ENCODE results near the gene TMEM63B. TPM values are rescaled to one million over a fixed set of nuclear protein-coding genes. Genes with fewer than 3 reads are reported as not detected.

The TMEM63B gene
- total and polyA plus RNA-seq, 8 donors: 5.5 to 90.6 (median 21.5) TPM

GRCh38 chr6:44133003-44133931 lies 5.9 kb downstream of the TMEM63B start:
- Histone ChIP-seq H3K4me3 (peak overlapping the region in 2 of 4 donors; percentile 17 to 31), H3K27ac (peak overlapping the region; percentile 30 to 50 (median 37)), H3K9me3 (no peaks in the 10 kb centered on the region), H3K4me1 (peaks cover 21 to 51% (median 38%) of the 10 kb centered on the region in 4 donors), H3K27me3 (no peaks in the 10 kb centered on the region), H3K36me3 (peaks cover 4 to 40% (median 40%) of the 10 kb centered on the region in 4 donors)
- 37 to 43% (median 39%) methylated on average over 9 of the region's 9 CpGs for WGBS, 5 donors
- peak; percentile 64 to 90 for DNase-seq
- intact Hi-C loops (cut with DNase I; ENCODE audit: low total_unique reads): no loop called here
- TF ChIP-seq POLR2AphosphoS5 (IDR thresholded peaks at IDR 0.05) (peak in 1 of 3 donors; percentile 63), CTCF (IDR thresholded peaks at IDR 0.05) (no peak)

GRCh38 chr6:44133981-44134711 lies 6.8 kb downstream of the TMEM63B start:
- Histone ChIP-seq H3K9me3 (no peaks in the 10 kb centered on the region), H3K27ac (peak overlapping the region in 4 of 5 donors; percentile 30 to 50 (median 44)), H3K27me3 (no peaks in the 10 kb centered on the region), H3K4me1 (peaks cover 14 to 42% (median 30%) of the 10 kb centered on the region in 4 donors), H3K4me3 (no peak overlapping the region), H3K36me3 (peaks cover 10 to 49% (median 48%) of the 10 kb centered on the region in 4 donors)
- intact Hi-C loops (cut with DNase I; ENCODE audit: low total_unique reads): no loop called here
- 79 to 85% (median 83%) methylated on average over 10 to 12 of the region's 12 CpGs for WGBS, 5 donors
- TF ChIP-seq POLR2A (IDR thresholded peaks at IDR 0.05) (no peak), CTCF (IDR thresholded peaks at IDR 0.05) (no peak), EP300 (IDR thresholded peaks at IDR 0.05) (no peak), POLR2AphosphoS5 (IDR thresholded peaks at IDR 0.05) (no peak)
- no peak for DNase-seq

GRCh38 chr6:44135173-44135758 lies 7.9 kb downstream of the TMEM63B start:
- intact Hi-C loops (cut with DNase I; ENCODE audit: low total_unique reads): no loop called here
- Histone ChIP-seq H3K27ac (no peak overlapping the region), H3K9me3 (no peaks in the 10 kb centered on the region), H3K27me3 (no peaks in the 10 kb centered on the region), H3K36me3 (peaks cover 18 to 60% (median 60%) of the 10 kb centered on the region in 4 donors), H3K4me3 (no peak overlapping the region), H3K4me1 (peaks cover 14 to 35% (median 27%) of the 10 kb centered on the region in 4 donors)
- no peak for TF ChIP-seq POLR2AphosphoS5 (IDR thresholded peaks at IDR 0.05)
- TF ChIP-seq CTCF (IDR thresholded peaks at IDR 0.05): no peak
- no peak for TF ChIP-seq EP300 (IDR thresholded peaks at IDR 0.05)
- no peak for TF ChIP-seq POLR2A (IDR thresholded peaks at IDR 0.05)
- no peak for DNase-seq
- 81 to 90% (median 88%) methylated on average over 10 of the region's 10 CpGs for WGBS, 5 donors

- Histone ChIP-seq H3K36me3 (peaks cover 20 to 67% (median 66%) of the 10 kb centered on the region in 4 donors), H3K4me1 (peaks cover 14 to 35% (median 27%) of the 10 kb centered on the region in 4 donors), H3K4me3 (no peak overlapping the region), H3K27ac (no peak overlapping the region), H3K27me3 (no peaks in the 10 kb centered on the region), H3K9me3 (no peaks in the 10 kb centered on the region)
- DNase-seq: no peak
- intact Hi-C loops (cut with DNase I; ENCODE audit: low total_unique reads): no loop called here
- TF ChIP-seq EP300 (IDR thresholded peaks at IDR 0.05) (no peak), CTCF (IDR thresholded peaks at IDR 0.05) (no peak), POLR2AphosphoS5 (IDR thresholded peaks at IDR 0.05) (no peak), POLR2A (IDR thresholded peaks at IDR 0.05) (no peak)
- WGBS, 5 donors: 87 to 99% (median 97%) methylated on average over 7 of the region's 7 CpGs
Observed at GRCh38 chr6:44135875-44136274, 8.5 kb downstream of the TMEM63B start.
